ENCODE results near the gene CAMK2B.

The CAMK2B gene

DNA sequence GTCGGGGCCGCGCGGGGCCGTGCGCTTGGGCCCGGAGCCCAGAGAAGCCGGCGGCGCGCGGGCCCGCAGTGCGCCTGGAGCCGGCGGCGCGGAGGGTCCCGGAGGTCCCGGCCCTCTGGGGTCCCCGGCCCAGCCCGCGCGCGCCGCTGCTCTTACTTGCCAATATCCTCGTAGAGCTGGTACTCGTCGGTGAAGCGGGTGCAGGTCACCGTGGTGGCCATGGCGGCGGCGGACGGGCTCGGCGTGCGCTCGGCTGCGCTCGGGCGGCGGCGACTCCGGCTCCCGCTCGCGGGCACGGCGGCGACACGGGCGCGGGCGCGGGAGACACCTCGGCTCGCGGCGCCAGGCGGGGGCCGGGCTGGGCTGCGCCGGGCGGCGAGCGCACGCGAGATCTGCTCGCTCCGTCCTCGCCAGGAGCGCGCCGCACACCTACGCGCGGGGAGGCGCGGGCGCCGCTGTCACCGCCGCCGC, at the start of gene CAMK2B:
Gene CAMK2B, minus strand, starts transcription at position 394 of the 471 bp plus-strand sequence. Its CDS starts 173 bp downstream, at position 221.
- no peak for DNase-seq

DNA sequence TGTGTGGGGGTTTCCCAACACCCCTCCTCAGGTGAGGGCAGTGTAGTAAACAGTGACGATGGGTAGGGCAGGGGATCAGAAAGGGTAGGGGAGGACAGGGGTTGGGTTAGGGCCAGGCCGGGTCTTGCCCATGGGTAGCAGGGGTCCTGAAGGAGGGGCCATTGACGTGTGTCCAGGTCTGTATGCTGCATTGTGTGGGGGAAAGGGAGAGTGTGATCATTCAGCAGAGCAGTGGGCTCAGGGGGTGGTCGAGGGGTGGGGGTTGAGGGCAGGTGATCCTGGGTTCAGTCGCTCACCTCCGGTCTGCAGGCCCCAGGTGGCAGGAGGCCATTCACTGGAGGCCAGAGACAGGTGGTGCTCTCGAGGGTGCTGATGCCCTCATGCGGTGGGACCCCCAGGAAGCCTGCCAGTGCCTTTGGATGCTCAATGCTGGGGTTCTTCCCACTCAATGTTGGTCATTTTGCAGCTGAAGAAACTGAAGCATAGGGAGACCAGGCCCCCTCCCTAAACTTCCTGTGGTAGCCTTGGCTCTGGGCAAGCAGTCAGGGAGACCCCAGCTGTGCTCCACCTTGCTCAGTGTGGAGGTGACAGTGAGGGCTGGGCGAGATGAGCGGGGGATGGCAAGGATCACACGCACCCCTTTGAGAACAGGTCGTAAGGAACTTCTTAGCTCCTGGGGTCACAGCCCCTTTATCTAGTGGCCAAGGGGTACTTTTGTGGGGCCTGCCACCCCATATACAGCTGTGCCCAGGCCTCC, 48.8 kb upstream of the CAMK2B start:
- no peak for DNase-seq

- DNase-seq = no peak
Observed at GRCh38 chr7:44373418-44373740, 48.0 kb upstream of the CAMK2B start.

DNA sequence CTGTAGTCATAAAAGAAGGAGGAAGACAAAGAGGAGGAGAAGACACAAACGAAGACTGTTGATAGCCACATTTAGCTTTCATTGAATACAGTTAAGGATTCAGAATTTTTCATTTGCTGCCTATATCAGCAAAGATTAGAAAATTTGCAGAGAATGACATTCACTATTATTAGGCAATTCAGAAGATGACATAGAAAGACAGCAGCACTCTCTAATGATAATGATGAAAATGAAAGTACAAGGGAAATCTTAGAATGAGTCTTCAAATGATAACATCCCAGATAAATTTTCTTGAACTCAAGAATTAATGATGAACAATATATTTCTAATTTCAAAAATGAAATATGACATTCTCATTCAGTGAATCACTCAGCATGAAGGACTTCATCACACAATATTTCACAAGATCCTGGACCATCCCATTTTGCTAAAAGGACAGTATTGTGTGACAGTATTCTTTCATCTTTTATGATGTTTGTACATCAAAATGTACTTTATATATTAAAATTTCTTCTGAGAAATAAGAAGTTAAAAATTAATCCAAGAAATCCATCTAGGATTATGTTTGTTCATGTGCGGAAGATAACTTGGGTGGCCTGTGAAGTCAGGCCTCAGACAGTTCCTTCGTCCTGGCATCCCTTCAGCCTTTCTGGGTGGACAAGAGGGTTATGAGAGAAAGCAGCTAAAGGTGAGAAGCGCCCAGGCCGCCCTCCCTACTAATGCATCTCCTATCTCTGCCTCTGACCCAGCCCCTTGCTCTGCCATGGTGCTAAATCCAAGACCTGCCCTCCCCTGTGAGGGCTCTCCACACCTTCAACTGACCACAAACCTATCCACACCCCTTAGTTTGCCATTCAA, 47.4 kb upstream of the CAMK2B start:
- no peak for DNase-seq

DNA sequence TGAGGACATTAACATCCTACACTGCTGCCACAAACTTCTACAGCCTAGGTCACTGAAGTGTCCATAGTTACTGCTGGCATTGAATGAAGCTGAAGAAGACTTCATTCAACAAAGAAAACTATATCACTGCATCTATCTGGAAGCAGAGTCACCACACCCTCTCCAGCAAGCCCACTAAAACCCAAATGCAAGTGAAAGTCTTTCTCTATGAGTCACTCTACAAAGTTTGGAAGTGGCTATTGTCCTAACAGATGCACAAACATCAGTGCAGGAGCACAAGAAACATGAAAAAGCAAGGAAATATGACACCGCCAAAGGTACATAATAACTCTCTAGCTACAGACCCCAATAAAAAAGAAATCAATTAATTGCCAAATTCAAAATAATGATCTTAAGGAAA, 43.5 kb upstream of the CAMK2B start:
- no peak for DNase-seq

GRCh38 chr7:44368455-44368854, 43.1 kb upstream of the CAMK2B start:
- no peak for DNase-seq

DNA sequence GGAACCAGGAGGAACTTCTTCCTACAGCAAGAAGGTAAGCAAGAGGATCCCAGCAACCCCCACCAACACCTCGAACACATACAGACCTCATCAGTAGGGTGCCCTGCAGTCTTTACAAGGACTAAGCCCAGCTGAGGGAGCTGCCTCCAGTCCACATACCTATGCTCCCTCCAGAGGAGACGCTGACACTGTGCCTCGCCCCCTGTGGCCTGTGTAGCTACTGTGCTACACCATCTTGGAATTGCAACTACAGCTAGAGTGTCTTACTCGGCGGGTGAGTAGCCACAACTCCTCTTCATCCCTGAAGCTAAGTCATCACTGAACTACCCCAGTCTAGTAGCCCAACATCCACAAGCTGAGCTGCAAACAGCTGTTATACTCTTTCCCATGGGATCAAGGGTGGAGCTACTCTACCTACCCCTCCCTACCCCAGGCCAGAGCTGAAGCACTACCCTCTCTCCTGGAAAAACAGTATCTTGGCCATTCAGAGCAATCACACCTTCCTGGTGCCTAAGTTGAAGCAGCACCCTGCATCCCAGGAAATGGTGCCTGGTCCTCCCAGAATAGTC, 42.2 kb upstream of the CAMK2B start:
- no peak for DNase-seq

- DNase-seq = no peak
Observed at GRCh38 chr7:44366986-44367385, 41.6 kb upstream of the CAMK2B start.

DNA sequence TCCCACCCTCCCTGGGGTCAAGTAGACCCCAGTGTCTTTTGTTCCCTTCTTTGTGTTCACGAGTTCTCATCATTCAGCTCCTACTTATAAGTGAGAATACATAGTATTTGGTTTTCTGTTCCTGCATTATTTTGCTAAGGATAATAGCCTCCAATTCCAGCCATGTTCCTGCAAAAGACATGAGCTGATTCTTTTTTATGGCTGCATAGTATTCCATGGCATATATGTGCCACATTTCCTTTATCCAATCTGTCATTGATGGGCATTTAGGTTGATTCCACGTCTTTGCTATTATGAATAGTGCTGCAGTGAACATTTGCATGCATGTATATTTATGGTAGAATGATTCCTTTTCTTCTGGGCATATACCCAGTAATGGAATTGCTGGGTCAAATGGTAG, 28.3 kb upstream of the CAMK2B start:
- DNase-seq = no peak

GRCh38 chr7:44348851-44349781, 23.7 kb upstream of the CAMK2B start:
- no peak for DNase-seq

DNA sequence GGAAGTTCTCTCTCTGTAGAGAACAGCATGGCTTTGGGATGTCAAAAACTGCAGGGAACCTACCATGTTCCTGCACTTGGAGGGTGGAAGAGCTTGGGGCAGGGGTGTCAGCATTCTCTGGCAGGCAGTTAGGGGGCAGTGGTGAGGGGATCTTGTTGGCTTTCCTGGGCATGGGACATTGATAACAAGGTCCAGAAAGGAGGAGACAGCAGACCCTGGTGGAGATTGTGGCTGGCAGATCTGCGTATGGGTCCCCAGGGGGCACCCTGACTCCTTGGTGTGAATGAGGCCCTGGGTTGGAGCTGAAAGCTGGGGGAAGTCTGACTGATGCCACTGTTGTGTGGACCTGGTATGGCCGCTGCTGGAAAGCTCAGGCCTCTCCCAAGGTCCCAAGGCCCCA, 22.9 kb upstream of the CAMK2B start:
- DNase-seq = peak; percentile 6

DNA sequence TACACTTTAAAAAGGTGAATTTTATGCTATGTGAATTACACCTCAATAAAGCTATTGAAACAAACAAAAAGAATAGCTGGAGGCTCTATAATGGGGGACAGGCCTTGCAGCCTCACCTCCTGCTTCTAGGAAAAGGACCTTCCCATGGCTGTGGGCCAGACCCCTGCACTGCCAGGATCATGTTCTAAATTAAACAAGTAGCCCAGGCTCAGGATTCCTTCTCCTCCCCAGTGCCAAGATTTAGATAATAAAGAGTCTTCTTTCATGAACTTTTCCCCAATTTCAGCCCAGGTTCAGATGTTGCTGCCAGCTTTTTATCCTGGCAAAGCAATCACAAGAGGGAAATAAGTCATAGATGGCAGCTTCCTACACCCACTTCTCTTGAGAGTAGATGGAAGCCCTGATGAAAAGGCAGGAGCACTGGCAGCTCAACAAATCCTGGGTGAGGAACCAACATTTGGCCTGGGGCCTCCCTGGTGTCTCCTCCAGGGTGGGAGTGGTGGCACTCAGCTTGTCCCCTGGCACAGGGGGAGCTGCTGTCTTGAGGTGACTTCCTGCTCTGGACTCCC, 22.2 kb upstream of the CAMK2B start:
- no peak for DNase-seq

DNA sequence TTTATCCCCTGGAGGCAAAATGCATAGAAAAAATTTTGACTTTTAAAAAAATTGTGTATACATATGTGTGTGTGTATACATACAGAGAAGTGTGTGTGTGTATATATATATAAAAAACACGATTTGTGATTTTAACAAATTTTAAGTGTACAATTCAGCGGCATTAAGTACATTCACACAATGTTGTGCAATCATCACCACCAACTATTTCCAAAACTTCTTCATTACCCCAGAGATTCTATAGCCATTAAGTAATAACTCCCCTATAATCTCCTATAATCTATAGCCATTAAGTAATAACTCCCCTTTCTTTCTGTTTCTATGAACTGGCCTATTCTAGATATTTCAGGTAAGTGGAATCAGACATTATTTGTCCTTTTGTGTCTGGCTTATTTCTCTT, 20.7 kb upstream of the CAMK2B start:
- DNase-seq = no peak

GRCh38 chr7:44341401-44341800, 16.0 kb upstream of the CAMK2B start:
- DNase-seq = no peak

DNA sequence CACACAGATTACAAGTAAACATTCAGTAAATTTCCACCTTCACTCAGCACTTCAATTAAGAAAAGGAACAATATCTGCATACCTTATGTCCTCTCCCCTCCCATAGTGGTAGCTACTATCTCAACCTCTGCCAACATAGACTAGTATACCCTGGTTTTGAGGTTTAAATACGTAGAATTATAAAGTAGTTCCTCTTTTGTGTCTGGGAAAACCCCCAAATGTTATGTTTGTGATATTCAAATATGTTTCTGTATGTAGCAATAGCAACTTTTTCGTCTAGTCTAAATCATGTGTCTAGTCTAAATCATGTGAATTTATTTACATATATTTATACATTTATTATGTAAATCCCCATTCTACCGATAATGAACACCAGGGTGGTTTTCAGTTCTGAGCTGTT, 13.2 kb upstream of the CAMK2B start:
- no peak for DNase-seq

DNA sequence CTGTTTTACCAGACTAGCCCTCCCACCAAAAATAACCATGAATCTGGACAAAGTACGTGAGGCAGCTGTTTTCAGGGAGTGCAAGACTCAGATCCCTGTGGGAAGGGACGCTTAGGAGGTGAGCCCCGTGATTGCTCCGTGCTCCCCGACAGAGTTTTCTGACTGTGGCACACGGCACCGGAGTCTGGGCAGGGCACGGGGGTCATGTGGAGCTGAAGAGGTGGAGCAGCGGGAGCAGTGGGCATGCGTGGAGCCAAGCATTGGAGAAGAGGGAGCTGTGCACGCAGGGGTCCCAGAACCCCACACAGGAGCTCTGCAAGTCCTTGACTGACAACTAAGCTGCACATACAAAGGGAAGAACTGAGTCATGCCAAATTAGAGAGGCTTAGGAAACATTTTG, 11.1 kb upstream of the CAMK2B start:
- no peak for DNase-seq

- no peak for DNase-seq
Observed at GRCh38 chr7:44335184-44335583, 9.8 kb upstream of the CAMK2B start.

- no peak for DNase-seq
Observed at GRCh38 chr7:44334734-44335097, 9.3 kb upstream of the CAMK2B start.

GRCh38 chr7:44333911-44334733, 8.7 kb upstream of the CAMK2B start:
- DNase-seq = no peak

DNA sequence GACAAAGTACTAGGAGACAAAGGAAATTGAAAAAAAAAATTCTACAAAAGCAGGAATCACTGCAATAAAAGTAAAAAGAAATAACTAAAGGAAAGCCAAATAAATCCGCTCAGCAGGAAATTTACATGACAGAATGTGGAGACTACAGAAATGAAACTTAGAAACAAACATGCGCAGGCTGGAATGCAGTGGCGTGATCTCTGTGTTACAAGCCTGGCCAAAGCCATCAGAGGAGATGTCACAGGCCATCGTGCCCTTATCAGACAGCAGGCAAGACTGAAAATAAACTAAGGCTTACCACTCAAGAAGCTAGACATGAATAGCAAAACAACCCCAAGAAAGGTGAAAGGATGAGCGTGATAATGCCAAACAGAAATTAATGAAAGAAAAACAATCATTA, 6.3 kb upstream of the CAMK2B start:
- DNase-seq = no peak

DNA sequence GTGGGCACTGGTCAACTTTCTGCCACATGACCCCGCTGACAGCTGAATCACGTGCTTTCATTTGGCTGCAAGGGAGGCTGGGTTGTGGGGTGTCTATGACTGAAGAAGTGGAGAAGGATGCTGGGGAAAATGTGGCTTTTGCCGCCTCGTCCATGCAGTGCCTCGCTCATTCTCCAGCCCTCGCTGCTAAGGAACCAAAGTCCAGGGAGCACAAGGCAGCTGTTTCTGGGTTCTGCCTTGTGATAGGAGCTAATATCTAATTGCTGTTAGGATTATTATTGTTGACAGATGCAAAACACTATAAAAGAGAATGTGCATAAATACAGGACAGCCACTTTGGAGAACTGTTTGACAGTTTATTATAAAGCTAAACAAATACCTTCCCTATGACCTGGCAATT, 4.9 kb upstream of the CAMK2B start:
- DNase-seq = no peak

DNA sequence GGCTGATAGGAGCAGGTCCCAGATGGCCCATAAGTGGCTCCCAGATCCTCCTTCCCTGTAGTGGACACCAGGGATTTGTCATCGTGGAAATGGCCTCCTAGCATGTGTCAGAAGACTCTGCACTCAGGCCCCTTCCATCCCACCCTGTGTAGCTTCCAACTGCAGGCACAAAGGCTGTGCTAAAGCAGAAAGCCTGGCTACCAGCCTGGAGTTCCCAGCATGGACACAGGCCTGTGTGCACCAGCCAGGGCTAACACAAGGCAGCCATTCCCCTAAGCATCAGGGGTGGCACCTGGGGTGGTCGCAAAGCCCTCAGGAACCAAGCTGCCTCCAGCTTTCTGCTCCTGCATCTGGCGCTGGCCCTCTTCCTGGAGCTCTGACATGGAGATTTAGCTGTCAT, 4.5 kb upstream of the CAMK2B start:
- no peak for DNase-seq
